Upper lobe of right lung (tissue), 1 donor: ENCODE measurements around the gene CDC45. TPM values are rescaled to one million over a fixed set of nuclear protein-coding genes. Genes with fewer than 3 reads are reported as not detected.
A peak's percentile ranks its signal among the peaks of the same experiment; 100 is the strongest.
"Not testable (repeated sequence)": the region's sequence is repeated elsewhere in the genome, so short reads cannot be mapped to it uniquely, and the experiment has no call there.

ENCODE experiments used
- ATAC-seq: fragments of 200-7000 bp; cut with Tn5 transposase; one replicate; pipeline ENCODE4 v1.9.1; 2020; ENCODE audit warnings: mild to moderate bottlenecking, moderate library complexity
- DNase-seq: peaks from one replicate; pipeline ENCODE4 v3.0.0-alpha.2; 2020
- H3K27ac ChIP-seq: fragments of 200-600 bp; one replicate; pipeline ENCODE4 v1.8.0; 2022
- H3K27me3 ChIP-seq: fragments of 200-600 bp; one replicate; pipeline ENCODE4 v1.8.0; 2022; ENCODE audit warnings: mild to moderate bottlenecking
- H3K36me3 ChIP-seq: fragments of 200-600 bp; one replicate; pipeline ENCODE4 v1.8.0; 2022
- H3K4me1 ChIP-seq: fragments of 200-600 bp; one replicate; pipeline ENCODE4 v1.8.0; 2022
- H3K4me3 ChIP-seq: fragments of 200-600 bp; one replicate; pipeline ENCODE4 v1.8.0; 2022; ENCODE audit warnings: mild to moderate bottlenecking
- H3K9me3 ChIP-seq: fragments of 200-600 bp; one replicate; pipeline ENCODE4 v1.8.0; 2022
- intact Hi-C: fragments of 100-400 bp; cut with DNase I; formaldehyde crosslinking; loops from one replicate; pipeline ENCODE4 v1.11.0; 2022
- total RNA-seq: library from RNA; stranded (reverse); fragmentation: NEBNext Ultra II Directional; extraction: Animal tissue kit (Norgen Biotek cat#: 25700); gene quantifications from one replicate; pipeline ENCODE4 v1.2.1, GENCODE V29; 2021
- TF ChIP-seq, protein P1 (sequence below): fragments of 200-600 bp; IDR thresholded peaks from one replicate; pipeline ENCODE4 v1.8.0; 2022; ENCODE audit warnings: antibody characterized with exemption
- donor health status: DM: no; HTN: yes; CAD: no; lungs with severe emphysema.

The CDC45 gene
- total RNA-seq, 1 donor from 2014 or later: 0.58 TPM

DNA sequence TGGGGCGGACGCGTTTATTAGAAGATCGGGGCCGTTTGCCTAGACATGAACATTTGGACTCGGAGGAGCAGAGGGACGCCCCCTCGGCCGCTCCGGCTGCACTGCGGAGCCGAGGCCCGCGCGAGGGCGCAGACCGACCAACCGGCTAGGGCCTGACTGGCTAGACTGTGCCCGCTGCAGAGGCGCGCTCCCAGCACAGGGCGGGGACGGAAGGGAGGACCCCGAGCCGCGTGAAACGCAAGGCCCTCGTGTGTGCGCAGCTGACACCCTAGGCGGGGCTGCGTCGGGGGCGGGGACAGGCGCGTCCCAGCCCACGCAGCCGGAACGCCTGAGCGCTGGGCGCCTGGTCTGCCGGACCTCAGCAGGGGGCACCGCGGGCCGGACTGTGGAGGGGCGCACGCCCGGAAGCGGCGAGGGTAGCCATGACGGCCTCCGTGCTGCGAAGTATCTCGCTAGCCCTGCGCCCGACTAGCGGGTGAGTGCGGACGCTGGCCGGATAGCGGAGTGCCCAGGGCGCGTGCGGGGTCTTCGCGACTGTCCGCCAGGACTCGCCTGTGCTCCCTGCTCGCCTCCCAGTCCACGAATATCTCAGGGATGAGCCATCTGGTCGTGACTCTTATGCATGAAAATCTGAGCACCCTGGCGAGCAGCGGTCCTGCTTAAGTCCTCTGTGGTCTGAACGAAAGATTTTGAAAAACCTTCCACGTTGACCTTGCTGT lies 47.4 kb upstream of the CDC45 start, which contains the start of gene MRPL40:
TSS of gene MRPL40 (plus strand) at position 413 of the 719 bp plus-strand sequence. CDS start at position 423, 10 bp downstream.
- H3K27me3 ChIP-seq: no peaks in the 10 kb centered on the region
- peak; percentile 98 for DNase-seq
- ATAC-seq: peak; percentile 97
- intact Hi-C loops: no loop called here
- H3K4me3 ChIP-seq: peak within 1 kb of the TSS; percentile 97
- H3K27ac ChIP-seq: peak within 1 kb of the TSS; percentile 99
- peaks cover 28% of the 10 kb centered on the region for H3K36me3 ChIP-seq
- H3K9me3 ChIP-seq: no peaks in the 10 kb centered on the region
- peaks cover 32% of the 10 kb centered on the region for H3K4me1 ChIP-seq
- TF ChIP-seq, protein P1, sequence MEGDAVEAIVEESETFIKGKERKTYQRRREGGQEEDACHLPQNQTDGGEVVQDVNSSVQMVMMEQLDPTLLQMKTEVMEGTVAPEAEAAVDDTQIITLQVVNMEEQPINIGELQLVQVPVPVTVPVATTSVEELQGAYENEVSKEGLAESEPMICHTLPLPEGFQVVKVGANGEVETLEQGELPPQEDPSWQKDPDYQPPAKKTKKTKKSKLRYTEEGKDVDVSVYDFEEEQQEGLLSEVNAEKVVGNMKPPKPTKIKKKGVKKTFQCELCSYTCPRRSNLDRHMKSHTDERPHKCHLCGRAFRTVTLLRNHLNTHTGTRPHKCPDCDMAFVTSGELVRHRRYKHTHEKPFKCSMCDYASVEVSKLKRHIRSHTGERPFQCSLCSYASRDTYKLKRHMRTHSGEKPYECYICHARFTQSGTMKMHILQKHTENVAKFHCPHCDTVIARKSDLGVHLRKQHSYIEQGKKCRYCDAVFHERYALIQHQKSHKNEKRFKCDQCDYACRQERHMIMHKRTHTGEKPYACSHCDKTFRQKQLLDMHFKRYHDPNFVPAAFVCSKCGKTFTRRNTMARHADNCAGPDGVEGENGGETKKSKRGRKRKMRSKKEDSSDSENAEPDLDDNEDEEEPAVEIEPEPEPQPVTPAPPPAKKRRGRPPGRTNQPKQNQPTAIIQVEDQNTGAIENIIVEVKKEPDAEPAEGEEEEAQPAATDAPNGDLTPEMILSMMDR: no peak

DNA sequence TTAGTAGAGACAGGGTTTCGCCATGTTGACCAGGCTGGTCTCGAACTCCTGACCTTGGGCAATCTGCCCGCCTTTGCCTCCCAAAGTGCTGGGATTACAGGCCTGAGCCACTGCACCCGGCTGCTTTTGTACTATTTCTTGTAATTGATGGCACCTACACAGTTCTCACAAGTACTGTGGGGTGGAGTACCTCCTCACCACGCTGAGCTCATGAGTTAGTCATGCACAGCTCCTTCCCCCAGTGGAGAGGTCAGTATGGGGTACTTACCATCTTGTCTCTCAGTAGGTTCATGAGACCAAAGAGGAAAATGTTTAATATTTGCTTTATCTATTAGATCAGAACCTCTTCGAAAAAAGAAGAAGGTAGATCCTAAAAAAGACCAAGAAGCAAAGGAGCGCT lies 45.3 kb upstream of the CDC45 start:
- intact Hi-C loops: no loop called here
- H3K4me3 ChIP-seq: no peak overlapping the region
- ATAC-seq: no peak

DNA sequence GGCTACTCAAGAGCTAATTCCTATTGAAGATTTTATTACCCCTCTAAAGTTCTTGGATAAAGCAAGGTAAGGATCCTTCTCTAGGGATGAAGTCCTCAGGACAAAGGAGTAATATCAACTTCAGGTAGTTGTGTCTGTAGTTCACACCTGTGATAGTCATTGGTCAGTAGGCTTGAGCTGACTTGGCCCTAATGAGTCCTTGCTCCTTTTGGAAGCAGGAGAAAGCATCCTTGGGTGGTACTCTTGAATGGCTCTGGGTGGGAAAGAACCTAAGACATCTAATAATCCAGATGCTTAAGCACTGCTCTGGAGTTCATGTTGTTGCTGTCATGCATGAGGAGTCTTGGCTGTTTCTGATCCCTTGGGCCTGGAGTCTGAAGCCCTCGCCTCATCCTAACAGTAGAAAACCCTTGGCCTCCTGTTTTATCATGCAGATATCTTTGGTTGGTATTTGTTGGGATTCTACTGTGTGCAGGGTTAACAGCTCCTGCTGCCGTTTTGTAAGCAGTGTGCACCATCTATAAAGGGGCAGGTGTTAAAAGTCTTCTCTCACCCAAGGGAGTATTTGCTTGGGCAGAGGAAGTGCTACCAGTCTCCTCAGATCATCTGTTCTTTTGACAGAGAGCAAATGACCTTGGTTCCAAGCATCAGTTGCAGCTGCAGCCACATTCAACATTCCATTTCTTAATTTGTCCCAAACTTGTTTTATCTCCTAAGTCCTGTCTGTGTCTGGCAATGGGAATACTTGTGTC lies 44.7 kb upstream of the CDC45 start:
- TF ChIP-seq, protein P1: no peak
- Histone ChIP-seq H3K9me3 (no peaks in the 10 kb centered on the region), H3K27ac (no peak overlapping the region)

More for the DNA sequence above, 45.3 kb upstream of the CDC45 start:
- Histone ChIP-seq H3K27ac (no peak overlapping the region), H3K9me3 (no peaks in the 10 kb centered on the region), H3K36me3 (peaks cover 28% of the 10 kb centered on the region), H3K4me1 (peaks cover 21% of the 10 kb centered on the region), H3K27me3 (no peaks in the 10 kb centered on the region)
- TF ChIP-seq, protein P1: no peak
- no peak for DNase-seq

DNA sequence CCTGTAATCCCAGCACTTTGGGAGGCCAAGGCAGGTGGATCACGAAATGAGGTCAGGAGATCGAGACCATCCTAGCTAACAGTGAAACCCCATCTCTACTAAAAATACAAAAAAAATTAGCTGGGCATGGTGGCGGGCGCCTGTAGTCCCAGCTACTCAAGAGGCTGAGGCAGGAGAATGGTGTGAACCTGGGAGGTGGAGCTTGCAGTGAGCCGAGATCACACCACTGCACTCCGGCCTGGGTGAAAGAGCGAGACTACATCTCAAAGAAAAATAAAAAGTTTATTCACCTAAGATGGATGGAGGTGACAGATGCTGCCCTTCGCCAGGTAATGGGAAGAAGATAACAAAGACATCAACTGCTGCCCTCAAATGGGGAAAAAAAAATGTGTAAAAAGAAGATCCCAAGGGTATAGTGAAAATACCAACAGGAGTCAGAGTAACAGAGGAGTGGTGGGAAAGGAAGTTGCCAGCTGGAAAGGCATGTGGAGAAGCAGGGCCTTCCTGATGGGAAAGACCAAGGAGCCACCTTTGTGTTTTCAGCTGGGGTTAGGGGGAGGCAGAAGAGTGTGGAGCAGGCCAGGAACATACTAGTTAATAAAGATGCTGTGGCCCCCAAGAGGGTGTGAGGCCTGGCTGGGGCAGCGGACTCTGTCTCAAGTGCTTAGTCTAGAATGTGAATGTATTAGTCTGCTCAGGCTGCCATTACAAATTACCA lies 43.1 kb upstream of the CDC45 start:
- H3K4me1 ChIP-seq, H3K27ac ChIP-seq, intact Hi-C loops, ATAC-seq, H3K27me3 ChIP-seq, DNase-seq, H3K9me3 ChIP-seq, H3K4me3 ChIP-seq: not testable (repeated sequence)
- H3K36me3 ChIP-seq: peaks cover 32% of the 10 kb centered on the region

More for the DNA sequence above, 44.7 kb upstream of the CDC45 start:
- Histone ChIP-seq H3K27me3 (no peaks in the 10 kb centered on the region), H3K4me1 (peaks cover 15% of the 10 kb centered on the region), H3K36me3 (peaks cover 28% of the 10 kb centered on the region), H3K4me3 (no peak overlapping the region)
- no peak for ATAC-seq
- no peak for DNase-seq
- intact Hi-C loops: no loop called here

DNA sequence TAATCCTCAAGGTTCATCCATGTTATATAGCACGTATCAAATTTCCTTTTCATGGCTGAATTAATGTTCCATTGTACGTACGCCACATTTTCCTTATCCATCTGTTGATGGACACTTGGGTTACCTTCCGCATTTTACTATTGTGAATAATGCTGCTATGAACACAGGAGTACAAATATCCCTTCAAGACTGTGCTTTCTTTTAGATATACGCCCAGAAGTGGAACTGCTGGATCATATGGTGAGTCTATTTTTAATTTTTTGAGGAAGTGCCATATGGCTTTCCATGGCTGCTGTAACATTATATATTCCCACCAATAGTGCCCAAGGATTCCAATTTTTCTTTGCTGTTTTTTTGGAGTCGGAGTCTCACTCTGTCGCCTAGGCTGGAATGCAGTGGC lies 41.4 kb upstream of the CDC45 start:
- H3K4me1 ChIP-seq: peaks cover 3% of the 10 kb centered on the region
- TF ChIP-seq, protein P1: no peak
- intact Hi-C loops: no loop called here
- ATAC-seq: no peak
- no peak for DNase-seq
- no peak overlapping the region for H3K4me3 ChIP-seq
- no peak overlapping the region for H3K27ac ChIP-seq
- no peaks in the 10 kb centered on the region for H3K27me3 ChIP-seq
- H3K9me3 ChIP-seq: no peaks in the 10 kb centered on the region
- H3K36me3 ChIP-seq: peaks cover 46% of the 10 kb centered on the region
